Vagina (tissue), 2 donors: ENCODE measurements around the gene CPM.

Source experiments
- POLR2AphosphoS5 ChIP-seq, 2 donors: sonication (generic); formaldehyde crosslinking; IDR thresholded peaks; one replicate each; pipeline ENCODE4 v1.9.0; 2017; ENCODE audit warnings: antibody characterized with exemption in 2 of 2, mild to moderate bottlenecking in 2 of 2, low read depth in 1 of 2; ENCODE audit not compliant: insufficient read depth in 1 of 2
- TF ChIP-seq, protein P1 (sequence below), 3 experiments: fragments of 450-650 bp in 2 of 3; fragments of 200-600 bp in 1 of 3; sonication (generic) in 1 of 3; IDR thresholded peaks; one replicate each; pipeline ENCODE4 v1.5.1; 2017 to 2019; ENCODE audit warnings: antibody characterized with exemption in 3 of 3, mild to moderate bottlenecking in 2 of 3, moderate library complexity in 2 of 3

GRCh38 chr12:68932128-68932960 is 627 bp downstream of the CPM start:
- no peak for TF ChIP-seq POLR2AphosphoS5 (IDR thresholded peaks at IDR 0.05; ENCODE audit: insufficient read depth in 1 of 2, low read depth in 1 of 2)
- TF ChIP-seq, protein P1, sequence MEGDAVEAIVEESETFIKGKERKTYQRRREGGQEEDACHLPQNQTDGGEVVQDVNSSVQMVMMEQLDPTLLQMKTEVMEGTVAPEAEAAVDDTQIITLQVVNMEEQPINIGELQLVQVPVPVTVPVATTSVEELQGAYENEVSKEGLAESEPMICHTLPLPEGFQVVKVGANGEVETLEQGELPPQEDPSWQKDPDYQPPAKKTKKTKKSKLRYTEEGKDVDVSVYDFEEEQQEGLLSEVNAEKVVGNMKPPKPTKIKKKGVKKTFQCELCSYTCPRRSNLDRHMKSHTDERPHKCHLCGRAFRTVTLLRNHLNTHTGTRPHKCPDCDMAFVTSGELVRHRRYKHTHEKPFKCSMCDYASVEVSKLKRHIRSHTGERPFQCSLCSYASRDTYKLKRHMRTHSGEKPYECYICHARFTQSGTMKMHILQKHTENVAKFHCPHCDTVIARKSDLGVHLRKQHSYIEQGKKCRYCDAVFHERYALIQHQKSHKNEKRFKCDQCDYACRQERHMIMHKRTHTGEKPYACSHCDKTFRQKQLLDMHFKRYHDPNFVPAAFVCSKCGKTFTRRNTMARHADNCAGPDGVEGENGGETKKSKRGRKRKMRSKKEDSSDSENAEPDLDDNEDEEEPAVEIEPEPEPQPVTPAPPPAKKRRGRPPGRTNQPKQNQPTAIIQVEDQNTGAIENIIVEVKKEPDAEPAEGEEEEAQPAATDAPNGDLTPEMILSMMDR (IDR thresholded peaks at IDR 0.05): no peak
